Endothelial cell of hepatic sinusoid (primary cell): Measurements from ENCODE around the gene SAP30BP.
"Not testable (repeated sequence)": the region's sequence is repeated elsewhere in the genome, so short reads cannot be mapped to it uniquely, and the experiment has no call there.

Experiments used
- in situ Hi-C: cut with HindIII; loops from 2 replicates; pipeline ENCODE4 v1.10.0; 2017; ENCODE audit warnings: low sequenced_read_pairs

The SAP30BP gene

GRCh38 chr17:75633486-75634375 lies 33.4 kb upstream of the SAP30BP start:
- in situ Hi-C loops, result no loop called here

DNA sequence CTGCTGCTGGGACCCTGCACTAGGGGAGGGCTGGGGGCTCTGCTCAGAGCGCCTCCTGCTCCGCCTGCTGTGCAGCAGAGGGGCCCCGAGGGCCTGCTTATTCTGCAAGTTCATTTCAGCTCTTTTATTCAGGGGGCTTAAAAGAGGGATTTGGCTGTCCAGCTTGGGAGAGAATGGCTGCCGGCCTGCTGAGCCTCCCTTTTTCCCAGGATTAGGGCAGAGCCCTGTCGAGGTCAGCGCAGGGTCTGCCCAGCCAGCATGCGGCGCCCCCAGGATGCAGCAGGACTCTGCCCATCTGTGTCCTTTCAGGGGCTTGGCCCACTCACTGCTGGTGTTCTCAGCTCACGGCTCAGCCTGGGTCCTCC lies 32.8 kb upstream of the SAP30BP start:
- in situ Hi-C loops, result no loop called here

DNA sequence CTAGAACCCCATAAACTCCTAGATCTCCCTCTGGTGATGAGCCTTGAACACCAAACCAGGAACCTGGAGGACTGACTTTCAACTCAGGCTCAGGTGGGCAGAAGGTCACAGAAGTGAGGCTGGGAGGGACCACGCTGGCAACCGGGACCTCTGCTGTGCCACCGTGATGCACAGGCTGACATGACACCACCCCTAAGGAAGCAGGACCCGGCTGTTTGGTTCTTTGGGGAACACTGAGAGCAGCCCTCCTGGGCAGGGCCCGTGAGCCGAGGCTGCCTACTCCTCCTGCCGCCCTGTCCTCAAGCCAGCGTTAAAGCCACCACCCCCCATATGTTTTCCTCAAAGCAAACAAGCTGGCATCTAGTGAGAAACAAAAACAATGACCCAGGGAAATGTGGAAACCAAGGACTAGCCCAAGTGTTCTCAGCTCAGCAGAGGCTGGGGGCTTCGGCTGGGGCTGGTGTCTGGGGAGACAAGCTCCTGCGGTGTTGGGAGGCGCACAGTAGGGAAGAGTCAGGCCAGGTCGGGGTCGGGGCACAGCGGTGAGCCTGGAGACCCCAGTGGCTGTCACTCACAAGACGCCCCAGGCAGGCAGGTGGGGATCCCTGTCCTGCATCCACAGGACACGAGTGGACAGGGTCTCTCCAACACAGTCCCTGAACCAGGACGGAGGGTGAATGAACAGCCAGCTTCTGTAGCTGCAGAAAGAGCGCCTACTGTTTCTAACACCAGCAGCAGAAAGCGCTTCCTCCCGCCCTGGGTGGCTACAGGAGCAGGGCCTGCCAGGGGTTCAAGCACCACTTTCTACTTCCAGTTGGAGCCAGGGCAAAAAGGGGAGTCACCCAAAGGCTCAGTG lies 32.2 kb upstream of the SAP30BP start:
- in situ Hi-C loops, result no loop called here

DNA sequence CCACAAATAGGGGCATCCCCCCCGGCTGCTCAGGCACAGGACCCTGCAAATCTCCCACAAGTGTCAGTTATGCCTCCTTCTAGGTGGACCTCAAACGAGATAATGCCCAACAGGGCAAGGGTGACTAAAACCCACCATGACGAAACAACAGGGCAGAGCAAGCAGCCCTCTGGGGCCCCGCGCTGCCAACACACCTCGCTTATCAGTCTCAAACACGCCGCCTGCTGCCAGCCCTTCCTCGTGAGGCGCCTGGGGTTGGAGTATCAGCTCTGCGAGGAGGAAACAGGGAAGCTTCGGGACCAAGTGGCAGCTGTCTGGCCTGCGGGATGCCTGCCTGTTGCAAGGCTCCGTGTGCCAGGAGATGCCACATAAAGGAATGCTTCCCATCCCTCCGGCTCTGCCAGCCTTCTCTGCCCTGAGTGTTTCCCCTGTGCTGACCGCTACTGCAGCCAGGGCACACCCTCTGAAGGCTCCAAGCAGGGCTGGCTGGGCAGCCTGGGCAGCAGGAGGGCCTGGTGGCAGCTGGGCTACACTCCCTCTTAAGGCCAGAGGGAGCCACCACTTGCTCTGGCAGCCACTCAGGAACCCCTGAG lies 31.4 kb upstream of the SAP30BP start:
- in situ Hi-C loops, result no loop called here

- in situ Hi-C loops, result no loop called here
Measured at GRCh38 chr17:75636381-75637142, 30.6 kb upstream of the SAP30BP start.

GRCh38 chr17:75637143-75637538 lies 30.0 kb upstream of the SAP30BP start:
- in situ Hi-C loops, result no loop called here

GRCh38 chr17:75637551-75637950 lies 29.6 kb upstream of the SAP30BP start:
- in situ Hi-C loops, result no loop called here

DNA sequence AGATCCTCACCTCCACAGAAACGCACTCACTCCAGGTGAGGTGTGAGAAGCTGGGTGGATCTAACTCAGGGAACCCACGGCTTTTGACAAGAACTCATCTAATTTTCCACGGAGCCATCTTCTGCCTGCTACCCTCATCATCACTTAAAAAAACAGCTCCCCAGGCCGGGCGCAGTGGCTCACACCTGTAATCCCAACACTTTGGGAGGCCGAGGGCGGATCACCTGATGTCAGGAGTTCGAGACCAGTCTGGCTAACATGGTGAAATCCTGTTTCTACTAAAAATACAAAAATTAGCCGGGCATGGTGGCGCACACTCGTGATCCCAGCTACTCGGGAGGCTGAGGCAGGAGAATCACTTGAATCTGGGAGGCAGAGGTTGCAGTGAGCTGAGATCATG lies 29.1 kb upstream of the SAP30BP start:
- in situ Hi-C loops, result not testable (repeated sequence)

GRCh38 chr17:75638893-75639292 lies 28.2 kb upstream of the SAP30BP start:
- in situ Hi-C loops, result no loop called here

DNA sequence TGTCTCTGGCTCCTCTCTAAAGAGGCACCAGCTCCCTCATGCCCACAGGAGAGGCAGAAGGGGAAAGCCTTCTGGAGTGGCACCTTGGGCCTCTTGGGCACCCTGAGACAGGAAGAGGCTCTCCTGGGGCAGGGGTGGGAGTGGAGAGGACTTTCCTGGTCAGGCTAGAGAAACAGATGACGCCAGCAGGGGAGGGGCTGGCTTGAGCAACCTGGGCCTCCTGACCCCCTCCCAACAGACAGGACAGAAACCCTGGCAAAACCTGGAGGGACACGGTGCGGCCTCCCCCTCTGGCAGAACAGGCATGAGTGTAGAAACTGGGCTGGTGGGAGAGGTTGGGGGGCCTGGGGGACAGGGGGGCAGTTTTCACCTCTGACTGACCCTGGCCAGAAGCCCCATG lies 27.8 kb upstream of the SAP30BP start:
- in situ Hi-C loops, result no loop called here

GRCh38 chr17:75639771-75640555 lies 27.2 kb upstream of the SAP30BP start:
- in situ Hi-C loops, result loop anchor here (10.0 kb wide), 1 partner anchor 45 kb away; no protein-coding TSS in a partner anchor

DNA sequence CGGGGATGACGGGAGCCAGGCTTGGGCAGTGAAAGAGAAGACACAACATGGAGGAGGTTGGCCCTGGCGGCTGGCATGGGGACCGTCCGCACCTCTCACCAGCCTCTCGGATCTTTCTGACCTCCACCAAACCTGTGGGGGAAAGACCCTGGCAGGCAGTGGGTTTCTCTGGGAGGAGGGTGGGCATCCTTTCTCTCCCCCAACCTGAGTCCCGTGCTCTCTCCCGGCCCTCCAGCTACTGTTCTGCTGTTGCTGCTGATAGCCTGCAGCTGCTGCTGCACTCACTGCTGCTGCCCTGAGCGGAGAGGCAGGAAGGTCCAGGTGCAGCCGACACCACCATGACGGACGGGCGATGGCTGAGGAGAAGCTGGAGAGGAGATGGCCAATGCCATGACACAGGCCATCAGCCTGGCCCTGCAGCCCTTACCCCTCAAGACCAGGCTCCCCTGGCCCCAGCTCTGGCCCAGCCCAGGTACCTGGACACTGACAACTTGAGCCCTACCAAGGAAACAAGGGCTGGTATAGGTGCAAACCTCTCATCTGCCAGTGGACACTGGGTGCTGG lies 26.5 kb upstream of the SAP30BP start:
- in situ Hi-C loops, result loop anchor here (10.0 kb wide), 1 partner anchor 46 kb away; no protein-coding TSS in a partner anchor

- in situ Hi-C loops, result loop anchor here (10.0 kb wide), 1 partner anchor 47 kb away; no protein-coding TSS in a partner anchor
Measured at GRCh38 chr17:75641343-75641742, 25.8 kb upstream of the SAP30BP start.

DNA sequence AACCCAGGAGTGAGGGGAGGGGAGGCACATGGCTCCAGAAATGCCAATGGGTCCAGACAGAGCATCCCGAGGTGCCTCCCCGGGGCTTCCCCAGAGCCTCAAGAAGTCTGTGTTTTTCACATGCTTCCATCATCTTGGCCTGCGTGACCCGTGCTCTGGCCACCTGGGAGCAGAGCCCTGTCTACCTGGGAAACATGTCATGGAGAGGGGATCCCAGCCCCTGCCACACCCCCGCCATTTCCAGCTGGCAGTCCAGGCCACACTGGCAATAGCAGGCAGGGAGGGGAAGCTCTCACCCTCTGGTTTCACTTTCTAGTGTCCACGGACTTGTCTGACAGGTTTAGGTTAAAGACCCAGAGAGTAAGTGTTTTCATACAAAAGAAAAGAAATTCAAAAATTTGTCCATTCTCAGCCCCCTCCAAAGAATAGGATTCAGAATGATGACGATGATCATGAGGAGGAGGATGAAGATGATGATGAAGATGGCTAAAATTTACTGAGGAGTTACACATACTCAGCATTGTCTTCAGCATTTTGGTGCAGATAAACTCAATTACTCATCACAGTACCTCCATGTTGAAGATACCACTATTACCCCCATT lies 24.9 kb upstream of the SAP30BP start:
- in situ Hi-C loops, result loop anchor here (10.0 kb wide), 1 partner anchor 47 kb away; no protein-coding TSS in a partner anchor

DNA sequence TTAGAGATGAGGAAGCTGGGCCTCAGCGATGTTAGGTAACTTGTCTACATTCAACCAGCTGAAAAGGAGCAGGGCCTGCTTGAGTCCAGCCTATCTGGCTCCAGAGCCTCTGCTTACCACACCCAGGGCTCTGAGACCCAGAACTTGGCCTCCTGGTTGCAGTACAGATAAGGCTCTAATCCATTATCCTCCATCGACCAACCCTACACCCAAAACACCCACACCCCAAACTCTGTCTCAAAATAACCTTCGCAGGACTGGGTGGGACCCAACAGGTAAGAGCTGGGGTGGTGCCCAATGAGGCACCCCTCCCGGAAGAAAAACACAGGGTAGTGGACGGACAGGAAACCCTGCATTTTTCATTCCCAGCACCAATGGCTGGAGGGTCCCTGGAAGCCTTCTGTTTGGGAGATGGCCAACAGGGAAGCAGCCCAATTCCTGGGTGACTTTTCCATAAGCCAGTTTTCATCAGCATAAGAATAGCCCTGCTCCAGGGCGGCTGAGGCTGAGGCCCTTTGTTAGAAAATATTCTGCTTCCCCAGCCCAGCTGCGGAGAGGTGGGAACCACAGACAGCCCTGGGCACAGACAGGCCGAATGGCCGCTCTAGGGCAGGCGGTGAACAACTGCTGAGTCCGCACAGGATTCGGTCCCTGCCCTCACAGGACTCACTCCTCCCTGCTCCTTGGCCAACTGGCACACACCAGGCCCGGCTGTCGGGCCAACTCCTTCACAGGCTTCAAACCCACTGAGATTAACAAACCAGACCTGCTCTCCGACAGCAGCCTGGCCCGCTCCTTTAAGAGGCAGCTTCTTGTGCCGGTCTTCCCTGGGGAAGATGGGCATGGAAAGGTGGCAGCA lies 24.1 kb upstream of the SAP30BP start:
- in situ Hi-C loops, result loop anchor here (10.0 kb wide), 1 partner anchor 48 kb away; no protein-coding TSS in a partner anchor

- in situ Hi-C loops, result loop anchor here (10.0 kb wide), 1 partner anchor 49 kb away; no protein-coding TSS in a partner anchor
Measured at GRCh38 chr17:75643643-75644017, 23.5 kb upstream of the SAP30BP start.

- in situ Hi-C loops, result loop anchor here (10.0 kb wide), 1 partner anchor 51 kb away; no protein-coding TSS in a partner anchor
Measured at GRCh38 chr17:75645501-75645888, 21.6 kb upstream of the SAP30BP start.
